Liver (tissue), 9 donors: ENCODE measurements around the gene ATP5MC2. TPM values are rescaled to one million over a fixed set of nuclear protein-coding genes. Genes with fewer than 3 reads are reported as not detected.

Experiments used
- DNase-seq: peaks from one replicate; pipeline ENCODE4 v3.0.0-alpha.2; 2017; ENCODE audit warnings: low spot score
- H3K27ac ChIP-seq, 2 donors: one replicate each; pipeline ENCODE4 v1.7.0; 2013; ENCODE audit warnings: inconsistent platforms in 2 of 2, low read length in 2 of 2, control low read depth in 1 of 2, low read depth in 1 of 2, mild to moderate bottlenecking in 1 of 2
- H3K27me3 ChIP-seq, 4 donors: one replicate each; pipeline versions ENCODE4 v1.6.1 to v1.7.0; 2013; ENCODE audit warnings: low read length in 3 of 4, inconsistent platforms in 1 of 4, mild to moderate bottlenecking in 1 of 4, moderate library complexity in 1 of 4; ENCODE audit not compliant: control insufficient read depth in 4 of 4, insufficient read depth in 4 of 4
- H3K36me3 ChIP-seq, 4 donors: one replicate each; pipeline versions ENCODE4 v1.6.1 to v1.7.0; 2013; ENCODE audit warnings: low read length in 3 of 4, mild to moderate bottlenecking in 3 of 4, low read depth in 1 of 4, moderate library complexity in 1 of 4; ENCODE audit not compliant: control insufficient read depth in 4 of 4, insufficient read depth in 3 of 4
- H3K4me1 ChIP-seq, 4 donors: one replicate each; pipeline versions ENCODE4 v1.6.1 to v1.7.0; 2013; ENCODE audit warnings: low read length in 3 of 4, mild to moderate bottlenecking in 3 of 4, moderate library complexity in 1 of 4; ENCODE audit not compliant: control insufficient read depth in 4 of 4, insufficient read depth in 4 of 4
- H3K4me3 ChIP-seq, 3 donors: one replicate each; pipeline versions ENCODE4 v1.6.1 to v1.7.0; 2013; ENCODE audit warnings: low read length in 3 of 3, control low read depth in 1 of 3, low read depth in 1 of 3, mild to moderate bottlenecking in 1 of 3
- H3K9ac ChIP-seq, 2 donors: one replicate each; pipeline ENCODE4 v1.7.0; 2013; ENCODE audit warnings: low read length in 2 of 2, mild to moderate bottlenecking in 2 of 2, moderate library complexity in 2 of 2, control low read depth in 1 of 2, low read depth in 1 of 2
- H3K9me3 ChIP-seq, 4 donors: one replicate each; pipeline versions ENCODE4 v1.6.1 to v1.7.0; 2013; ENCODE audit warnings: low read length in 3 of 4; ENCODE audit not compliant: control insufficient read depth in 4 of 4
- FOXA1 ChIP-seq: IDR thresholded peaks from 2 replicates; pipeline ENCODE4 v1.6.1; 2016; ENCODE audit warnings: antibody characterized with exemption
- FOXA2 ChIP-seq: IDR thresholded peaks from 2 replicates; pipeline ENCODE4 v1.6.1; 2016; ENCODE audit warnings: antibody characterized with exemption
- GABPA ChIP-seq, 2 donors: IDR thresholded peaks in 1 of 2; conservative IDR thresholded peaks in 1 of 2; 2 replicates each; pipeline ENCODE4 v1.6.1; 2016; ENCODE audit warnings: antibody characterized with exemption in 2 of 2, mild to moderate bottlenecking in 1 of 2, moderate library complexity in 1 of 2
- HNF4G ChIP-seq: IDR thresholded peaks from 2 replicates; pipeline ENCODE4 v1.6.1; 2016; ENCODE audit warnings: antibody characterized with exemption
- JUND ChIP-seq, 2 donors: IDR thresholded peaks; 2 replicates each; pipeline ENCODE4 v1.6.1; 2016; ENCODE audit warnings: antibody characterized with exemption in 2 of 2
- NR2F2 ChIP-seq: IDR thresholded peaks from 2 replicates; pipeline ENCODE4 v1.6.1; 2016; ENCODE audit warnings: antibody characterized with exemption
- RAD21 ChIP-seq, 2 donors: IDR thresholded peaks; 2 replicates each; pipeline ENCODE4 v1.6.1; 2016; ENCODE audit warnings: antibody characterized with exemption in 2 of 2, mild to moderate bottlenecking in 2 of 2
- RXRA ChIP-seq, 2 donors: IDR thresholded peaks; 2 replicates each; pipeline ENCODE4 v1.6.1; 2017 to 2018; ENCODE audit warnings: antibody characterized with exemption in 2 of 2, mild to moderate bottlenecking in 1 of 2
- SP1 ChIP-seq: IDR thresholded peaks from 2 replicates; pipeline ENCODE4 v1.6.1; 2018; ENCODE audit warnings: antibody characterized with exemption, mild to moderate bottlenecking
- TAF1 ChIP-seq: conservative IDR thresholded peaks from 2 replicates; pipeline ENCODE4 v1.6.1; 2016; ENCODE audit warnings: antibody characterized with exemption, mild to moderate bottlenecking
- YY1 ChIP-seq: IDR thresholded peaks from 2 replicates; pipeline ENCODE4 v1.6.1; 2016; ENCODE audit warnings: antibody characterized with exemption, mild to moderate bottlenecking
- WGBS: extraction: QIAGEN DNeasy Blood & Tissue Kit; methylation state at CpG from one replicate; pipeline ENCODE4 v1.1.7; 2013; 5-methylcytosine and 5-hydroxymethylcytosine counted together
- polyA plus RNA-seq, 2 donors: library from polyadenylated mRNA; stranded (reverse) in 1 of 2; unstranded in 1 of 2; fragments of 200-250 nt in 1 of 2; fragments of >200 nt in 1 of 2; fragmentation: Nextera tagmentation in 1 of 2; extraction: Ambion mirVana in 1 of 2; gene quantifications; one replicate each; pipeline versions ENCODE4 v1.2.1 to v1.2.3, GENCODE V29; 2013 to 2015
- total RNA-seq, 2 donors: library from RNA; depleted of rRNA; stranded (reverse); fragments of >200 nt; gene quantifications; one replicate each; pipeline ENCODE4 v1.2.3, GENCODE V29; 2014
- TF ChIP-seq, protein P1 (sequence below): IDR thresholded peaks from 2 replicates; pipeline ENCODE4 v1.6.1; 2016; ENCODE audit warnings: antibody characterized with exemption
- TF ChIP-seq, protein P2 (sequence below): IDR thresholded peaks from 2 replicates; pipeline ENCODE4 v1.6.1; 2016; ENCODE audit warnings: antibody characterized with exemption
- TF ChIP-seq, protein P3 (sequence below): IDR thresholded peaks from 2 replicates; pipeline ENCODE4 v1.6.1; 2016; ENCODE audit warnings: antibody characterized with exemption
- TF ChIP-seq, protein P4 (sequence below): IDR thresholded peaks from 2 replicates; pipeline ENCODE4 v1.6.1; 2016; ENCODE audit warnings: antibody characterized with exemption, mild to moderate bottlenecking
- donor health status: healthy.
- donor health status: healthy.
- donor health status: healthy.
- donor health status: healthy.
- donor health status: healthy.

ATP5MC2 gene
- total and polyA plus RNA-seq, 4 donors: 57.0 to 294 (median 171) TPM

DNA sequence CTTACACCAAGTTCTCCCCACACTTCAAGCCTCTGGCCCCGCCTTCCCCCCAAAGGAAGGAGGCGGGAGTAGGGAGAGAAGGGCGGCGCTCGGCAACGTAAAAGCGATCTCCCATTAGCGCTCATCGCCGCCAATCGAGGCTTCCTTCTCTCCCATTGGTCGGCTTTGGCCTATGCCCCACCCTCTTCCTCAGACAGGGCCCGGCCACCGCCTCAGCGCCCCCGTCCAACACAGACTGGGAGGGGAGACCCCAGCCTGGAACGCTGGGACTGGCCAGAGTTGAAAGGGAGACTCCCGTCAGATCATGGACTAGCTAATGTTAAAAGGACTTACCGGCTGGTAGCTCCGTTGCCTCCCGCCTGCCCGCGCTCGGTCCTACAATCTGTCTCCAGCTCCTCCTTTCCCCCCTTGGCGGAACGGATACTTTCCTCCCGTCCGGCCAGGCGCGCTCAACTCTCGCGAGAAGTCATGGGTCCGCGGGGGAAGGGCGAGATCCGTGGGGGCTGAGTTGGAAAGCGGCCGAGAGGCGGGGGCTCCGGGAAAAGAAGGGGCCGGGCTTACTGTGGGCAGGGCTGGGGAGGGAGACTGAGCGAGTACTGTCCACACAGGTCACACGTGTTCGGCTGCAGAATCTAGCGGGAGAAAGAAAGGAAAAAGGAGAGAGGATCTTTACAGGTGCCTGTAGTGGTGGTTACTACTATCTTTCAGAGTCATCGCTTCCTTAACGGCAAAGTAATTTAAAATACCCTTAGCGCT is 49.8 kb downstream of the ATP5MC2 start, which contains the start of gene ATF7 (continued):
- TF ChIP-seq, protein P1, sequence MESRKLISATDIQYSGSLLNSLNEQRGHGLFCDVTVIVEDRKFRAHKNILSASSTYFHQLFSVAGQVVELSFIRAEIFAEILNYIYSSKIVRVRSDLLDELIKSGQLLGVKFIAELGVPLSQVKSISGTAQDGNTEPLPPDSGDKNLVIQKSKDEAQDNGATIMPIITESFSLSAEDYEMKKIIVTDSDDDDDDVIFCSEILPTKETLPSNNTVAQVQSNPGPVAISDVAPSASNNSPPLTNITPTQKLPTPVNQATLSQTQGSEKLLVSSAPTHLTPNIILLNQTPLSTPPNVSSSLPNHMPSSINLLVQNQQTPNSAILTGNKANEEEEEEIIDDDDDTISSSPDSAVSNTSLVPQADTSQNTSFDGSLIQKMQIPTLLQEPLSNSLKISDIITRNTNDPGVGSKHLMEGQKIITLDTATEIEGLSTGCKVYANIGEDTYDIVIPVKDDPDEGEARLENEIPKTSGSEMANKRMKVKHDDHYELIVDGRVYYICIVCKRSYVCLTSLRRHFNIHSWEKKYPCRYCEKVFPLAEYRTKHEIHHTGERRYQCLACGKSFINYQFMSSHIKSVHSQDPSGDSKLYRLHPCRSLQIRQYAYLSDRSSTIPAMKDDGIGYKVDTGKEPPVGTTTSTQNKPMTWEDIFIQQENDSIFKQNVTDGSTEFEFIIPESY: peak; percentile 100
- TF ChIP-seq, protein P2, sequence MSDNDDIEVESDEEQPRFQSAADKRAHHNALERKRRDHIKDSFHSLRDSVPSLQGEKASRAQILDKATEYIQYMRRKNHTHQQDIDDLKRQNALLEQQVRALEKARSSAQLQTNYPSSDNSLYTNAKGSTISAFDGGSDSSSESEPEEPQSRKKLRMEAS: peak; percentile 88
- TF ChIP-seq RAD21 (IDR thresholded peaks at IDR 0.05): peak; percentile 49 to 54
- TF ChIP-seq FOXA2: peak; percentile 44
- TF ChIP-seq RXRA (IDR thresholded peaks at IDR 0.05): peak; percentile 43 to 60
- peak; percentile 67 for TF ChIP-seq YY1
- TF ChIP-seq SP1: peak; percentile 96
- TF ChIP-seq, protein P3, sequence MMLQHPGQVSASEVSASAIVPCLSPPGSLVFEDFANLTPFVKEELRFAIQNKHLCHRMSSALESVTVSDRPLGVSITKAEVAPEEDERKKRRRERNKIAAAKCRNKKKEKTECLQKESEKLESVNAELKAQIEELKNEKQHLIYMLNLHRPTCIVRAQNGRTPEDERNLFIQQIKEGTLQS: no peak

DNA sequence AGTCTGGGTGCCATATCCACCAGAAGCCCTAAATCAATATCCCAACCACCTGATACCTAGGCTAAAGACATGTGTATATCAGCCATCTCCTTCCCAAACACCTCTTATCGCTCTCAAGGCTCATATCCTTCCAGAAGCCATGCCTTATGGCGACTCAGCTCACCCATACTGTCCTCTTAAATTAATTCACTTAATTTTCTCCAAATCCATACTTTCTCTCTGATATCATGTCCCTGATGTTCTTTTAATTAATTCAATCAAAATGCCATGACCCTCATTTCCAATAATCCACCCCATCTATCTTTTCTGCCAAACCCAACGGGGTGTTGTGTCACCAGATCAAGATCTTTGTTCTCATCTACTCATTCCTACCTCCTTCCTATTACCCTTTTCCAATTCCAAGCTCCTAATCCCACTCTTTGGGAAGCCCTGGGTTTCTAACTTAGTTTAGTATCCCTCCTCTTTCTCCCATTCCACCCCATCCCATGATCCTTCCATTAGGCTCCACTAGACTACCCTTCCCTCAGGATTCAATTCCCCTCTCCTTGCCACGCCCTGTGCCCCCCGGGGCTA is 50.4 kb downstream of the ATP5MC2 start:
- no peaks in the 10 kb centered on the region for H3K36me3 ChIP-seq
- TF ChIP-seq FOXA1: no peak
- no peak for TF ChIP-seq FOXA2
- TF ChIP-seq, protein P2: no peak
- TF ChIP-seq RXRA (IDR thresholded peaks at IDR 0.05): no peak
- TF ChIP-seq, protein P4, sequence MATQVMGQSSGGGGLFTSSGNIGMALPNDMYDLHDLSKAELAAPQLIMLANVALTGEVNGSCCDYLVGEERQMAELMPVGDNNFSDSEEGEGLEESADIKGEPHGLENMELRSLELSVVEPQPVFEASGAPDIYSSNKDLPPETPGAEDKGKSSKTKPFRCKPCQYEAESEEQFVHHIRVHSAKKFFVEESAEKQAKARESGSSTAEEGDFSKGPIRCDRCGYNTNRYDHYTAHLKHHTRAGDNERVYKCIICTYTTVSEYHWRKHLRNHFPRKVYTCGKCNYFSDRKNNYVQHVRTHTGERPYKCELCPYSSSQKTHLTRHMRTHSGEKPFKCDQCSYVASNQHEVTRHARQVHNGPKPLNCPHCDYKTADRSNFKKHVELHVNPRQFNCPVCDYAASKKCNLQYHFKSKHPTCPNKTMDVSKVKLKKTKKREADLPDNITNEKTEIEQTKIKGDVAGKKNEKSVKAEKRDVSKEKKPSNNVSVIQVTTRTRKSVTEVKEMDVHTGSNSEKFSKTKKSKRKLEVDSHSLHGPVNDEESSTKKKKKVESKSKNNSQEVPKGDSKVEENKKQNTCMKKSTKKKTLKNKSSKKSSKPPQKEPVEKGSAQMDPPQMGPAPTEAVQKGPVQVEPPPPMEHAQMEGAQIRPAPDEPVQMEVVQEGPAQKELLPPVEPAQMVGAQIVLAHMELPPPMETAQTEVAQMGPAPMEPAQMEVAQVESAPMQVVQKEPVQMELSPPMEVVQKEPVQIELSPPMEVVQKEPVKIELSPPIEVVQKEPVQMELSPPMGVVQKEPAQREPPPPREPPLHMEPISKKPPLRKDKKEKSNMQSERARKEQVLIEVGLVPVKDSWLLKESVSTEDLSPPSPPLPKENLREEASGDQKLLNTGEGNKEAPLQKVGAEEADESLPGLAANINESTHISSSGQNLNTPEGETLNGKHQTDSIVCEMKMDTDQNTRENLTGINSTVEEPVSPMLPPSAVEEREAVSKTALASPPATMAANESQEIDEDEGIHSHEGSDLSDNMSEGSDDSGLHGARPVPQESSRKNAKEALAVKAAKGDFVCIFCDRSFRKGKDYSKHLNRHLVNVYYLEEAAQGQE: no peak
- TF ChIP-seq HNF4G: no peak
- H3K9ac ChIP-seq: peak overlapping the region; percentile 96 to 98
- peaks cover 3 to 40% (median 29%) of the 10 kb centered on the region in 4 donors for H3K4me1 ChIP-seq
- DNase-seq: no peak
- no peaks in the 10 kb centered on the region for H3K9me3 ChIP-seq
- H3K4me3 ChIP-seq: peak overlapping the region; percentile 64 to 97 (median 90)
- peak overlapping the region; percentile 88 to 94 for H3K27ac ChIP-seq
- H3K27me3 ChIP-seq: no peaks in the 10 kb centered on the region
- WGBS: 17% methylated on average over 5 of the region's 5 CpGs

DNA sequence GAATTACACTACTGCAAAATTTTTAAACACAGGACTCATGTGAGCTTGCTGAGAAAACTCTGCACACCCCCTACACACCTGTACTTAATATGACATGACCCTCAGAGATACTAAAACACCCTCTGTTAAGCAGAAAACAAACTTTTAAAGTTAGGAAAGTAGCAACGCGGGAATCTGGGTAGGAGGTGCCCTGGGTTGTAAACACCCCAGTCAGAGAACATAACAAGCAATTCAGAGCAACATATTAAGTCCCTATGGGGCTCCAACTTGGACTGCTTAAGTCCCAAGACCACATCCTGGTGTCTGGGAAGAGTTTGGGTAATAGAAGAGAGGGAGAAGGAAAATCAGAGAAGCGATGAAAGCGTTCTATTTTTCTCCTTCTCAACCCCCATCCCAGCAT is 50.9 kb downstream of the ATP5MC2 start:
- Histone ChIP-seq H3K36me3 (no peaks in the 10 kb centered on the region), H3K4me3 (peak overlapping the region; percentile 64 to 97 (median 90)), H3K9ac (peak overlapping the region; percentile 96 to 98), H3K4me1 (peaks cover 3 to 40% (median 29%) of the 10 kb centered on the region in 4 donors), H3K9me3 (no peaks in the 10 kb centered on the region), H3K27ac (peak overlapping the region; percentile 88 to 94), H3K27me3 (no peaks in the 10 kb centered on the region)
- WGBS: 34% methylated on average over 4 of the region's 4 CpGs
- DNase-seq: no peak
- TF ChIP-seq, protein P2: no peak
- TF ChIP-seq FOXA2 (no peak), NR2F2 (no peak), FOXA1 (no peak), GABPA (IDR thresholded peaks at IDR 0.05 in 1 of 2, conservative IDR thresholded peaks at IDR 0.05 in 1 of 2) (no peak), JUND (IDR thresholded peaks at IDR 0.05) (no peak), SP1 (no peak), TAF1 (no peak)
- TF ChIP-seq, protein P3: no peak
- TF ChIP-seq, protein P4: no peak
